GM13976 (cell line): ENCODE results near the gene B3GAT3.

Source experiments
- DNase-seq: peaks from one replicate; pipeline ENCODE4 v3.0.0; 2012; ENCODE audit warnings: low spot score
- CTCF ChIP-seq: IDR thresholded peaks from 2 replicates; pipeline ENCODE4 v1.5.1; 2012; ENCODE audit warnings: borderline replicate concordance, mild to moderate bottlenecking; ENCODE audit not compliant: insufficient read depth; ENCODE audit errors: extremely low read depth, missing control alignments, control extremely low read depth
- in situ Hi-C: fragments of 300-500 bp; cut with MboI; formaldehyde crosslinking; loops from one replicate; pipeline ENCODE4 v1.12.0; 2022; ENCODE audit warnings: low sequenced_read_pairs, mixed read lengths, inconsistent platforms; ENCODE audit not compliant: unreplicated experiment

The B3GAT3 gene

GRCh38 chr11:62621567-62622470, at the start of gene B3GAT3:
B3GAT3 (minus strand) TSS chr11:62621986; CDS start chr11:62621947, 39 bp downstream.
- DNase-seq: peak; percentile 98
- in situ Hi-C loops: no loop called here
- no peak for TF ChIP-seq CTCF

GRCh38 chr11:62671236-62671607, 49.4 kb upstream of the B3GAT3 start:
- no peak for DNase-seq
- in situ Hi-C loops: no loop called here
- no peak for TF ChIP-seq CTCF

GRCh38 chr11:62669420-62670161, 47.8 kb upstream of the B3GAT3 start:
- in situ Hi-C loops: no loop called here
- no peak for TF ChIP-seq CTCF
- no peak for DNase-seq

DNA sequence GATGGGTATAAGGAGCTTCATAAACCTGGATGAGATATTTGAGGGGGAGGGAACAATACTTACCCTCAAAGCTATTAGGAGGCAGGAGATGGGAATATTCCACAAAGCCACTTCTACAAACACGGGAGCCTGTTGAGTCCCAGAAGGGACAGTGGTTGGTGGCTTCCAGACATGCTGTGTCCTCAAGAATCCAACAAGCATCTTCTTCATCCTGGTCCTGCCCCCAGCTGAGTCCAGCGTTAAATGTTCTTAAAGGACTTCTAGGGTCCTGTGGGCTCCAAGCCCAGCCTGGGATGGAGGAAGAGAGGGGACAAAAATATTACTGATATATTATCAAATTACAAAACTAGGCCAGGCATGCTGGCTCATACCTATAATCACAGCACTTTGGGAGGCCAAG, 45.7 kb upstream of the B3GAT3 start:
- in situ Hi-C loops: no loop called here
- TF ChIP-seq CTCF: no peak
- DNase-seq: no peak

GRCh38 chr11:62666259-62666926, 44.6 kb upstream of the B3GAT3 start:
- in situ Hi-C loops: no loop called here
- TF ChIP-seq CTCF: no peak

DNA sequence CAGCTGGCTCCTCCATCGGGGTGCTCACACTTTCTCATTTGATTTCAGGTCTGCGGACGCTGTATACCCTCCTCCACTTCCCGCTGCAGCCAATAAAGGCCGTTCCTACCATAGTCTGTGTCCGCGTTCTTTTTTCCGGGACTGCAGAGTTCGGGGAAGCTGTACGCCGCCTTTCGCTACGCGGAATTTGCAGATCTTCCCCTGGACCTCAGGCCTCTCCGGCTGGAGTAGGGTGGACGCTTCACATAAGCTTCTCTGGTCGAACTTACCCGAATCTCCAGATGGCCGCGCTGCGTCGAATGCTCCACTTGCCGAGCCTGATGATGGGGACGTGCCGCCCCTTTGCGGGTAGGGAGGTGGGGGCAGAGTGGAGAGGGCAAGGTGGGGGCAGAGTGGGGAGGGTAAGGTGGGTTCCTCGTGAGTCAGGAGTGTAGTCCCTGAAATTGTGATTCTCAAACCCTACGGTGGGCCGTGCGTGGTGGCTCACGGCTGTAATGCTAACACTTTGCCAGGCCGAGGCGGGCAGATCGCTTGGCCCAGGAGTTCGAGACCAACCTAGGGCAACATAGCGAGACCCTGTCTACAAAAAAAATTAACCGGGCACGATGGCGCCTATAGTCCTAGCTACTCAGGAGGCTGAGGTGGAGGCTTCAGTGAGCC, 43.9 kb upstream of the B3GAT3 start:
- in situ Hi-C loops: no loop called here
- TF ChIP-seq CTCF: no peak
- DNase-seq: peak; percentile 62

More at GRCh38 chr11:62666259-62666926, 44.6 kb upstream of the B3GAT3 start:
- no peak for DNase-seq
